HG02623 (cell line): ENCODE data around the gene WIF1.

ENCODE experiments used
- ATAC-seq: cut with Tn5 transposase; IDR thresholded peaks from one replicate; pipeline ENCODE4 v1.9.1; 2021; ENCODE audit warnings: moderate library complexity; ENCODE audit not compliant: unreplicated experiment

WIF1 gene

GRCh38 chr12:65123435-65124063, 2.4 kb upstream of the WIF1 start:
- no peak for ATAC-seq

- no peak for ATAC-seq
Observed at GRCh38 chr12:65122703-65123102, 1.6 kb upstream of the WIF1 start.

GRCh38 chr12:65121956-65122469, 908 bp upstream of the WIF1 start:
- ATAC-seq: no peak

GRCh38 chr12:65119063-65119462, 2.0 kb downstream of the WIF1 start:
- no peak for ATAC-seq

- no peak for ATAC-seq
Observed at GRCh38 chr12:65113621-65114035, 7.5 kb downstream of the WIF1 start.

GRCh38 chr12:65106948-65107347, 14.2 kb downstream of the WIF1 start:
- ATAC-seq: no peak

- ATAC-seq: no peak
Observed at GRCh38 chr12:65100140-65100539, 21.0 kb downstream of the WIF1 start.

GRCh38 chr12:65099182-65099581, 21.9 kb downstream of the WIF1 start:
- no peak for ATAC-seq

GRCh38 chr12:65098364-65098763, 22.7 kb downstream of the WIF1 start:
- no peak for ATAC-seq

GRCh38 chr12:65094722-65095121, 26.4 kb downstream of the WIF1 start:
- ATAC-seq: no peak

GRCh38 chr12:65093606-65094005, 27.5 kb downstream of the WIF1 start:
- no peak for ATAC-seq

- no peak for ATAC-seq
Observed at GRCh38 chr12:65090461-65090860, 30.6 kb downstream of the WIF1 start.

GRCh38 chr12:65086236-65086635, 34.9 kb downstream of the WIF1 start:
- ATAC-seq: no peak

- no peak for ATAC-seq
Observed at GRCh38 chr12:65084579-65084978, 36.5 kb downstream of the WIF1 start.

- no peak for ATAC-seq
Observed at GRCh38 chr12:65083581-65083980, 37.5 kb downstream of the WIF1 start.

GRCh38 chr12:65082406-65082805, 38.7 kb downstream of the WIF1 start:
- ATAC-seq: no peak

- ATAC-seq: no peak
Observed at GRCh38 chr12:65081496-65081895, 39.6 kb downstream of the WIF1 start.

GRCh38 chr12:65074932-65075331, 46.2 kb downstream of the WIF1 start:
- no peak for ATAC-seq

- no peak for ATAC-seq
Observed at GRCh38 chr12:65069336-65069735, 51.8 kb downstream of the WIF1 start.

- no peak for ATAC-seq
Observed at GRCh38 chr12:65067383-65067782, 53.7 kb downstream of the WIF1 start.

- no peak for ATAC-seq
Observed at GRCh38 chr12:65055859-65056258, 65.2 kb downstream of the WIF1 start.

GRCh38 chr12:65051218-65051617, 69.9 kb downstream of the WIF1 start:
- ATAC-seq: no peak

- ATAC-seq: no peak
Observed at GRCh38 chr12:65045269-65045668, 75.8 kb downstream of the WIF1 start.
